ENCODE measurements around the gene OSM.
"Not testable (repeated sequence)": the region's sequence is repeated elsewhere in the genome, so short reads cannot be mapped to it uniquely, and the experiment has no call there.

The OSM gene

GRCh38 chr22:30219049-30219654 is 47.5 kb downstream of the OSM start:
- no peak for DNase-seq (ENCODE audit: extremely low spot score)
- no peak for TF ChIP-seq CTCF (IDR thresholded peaks at IDR 0.05; ENCODE audit: control extremely low read depth, extremely low read depth, low read depth, missing control alignments)
- POLR2A ChIA-PET: no interaction called here
- CTCF ChIA-PET: no interaction called here

GRCh38 chr22:30217698-30218560 is 48.7 kb downstream of the OSM start:
- TF ChIP-seq CTCF (IDR thresholded peaks at IDR 0.05; ENCODE audit: control extremely low read depth, extremely low read depth, low read depth, missing control alignments): no peak
- ChIA-PET CTCF (no interaction called here), POLR2A (no interaction called here)
- DNase-seq (ENCODE audit: extremely low spot score): no peak

GRCh38 chr22:30216710-30217109 is 49.9 kb downstream of the OSM start:
- no peak for DNase-seq (ENCODE audit: extremely low spot score)
- ChIA-PET POLR2A (no interaction called here), CTCF (no interaction called here)
- no peak for TF ChIP-seq CTCF (IDR thresholded peaks at IDR 0.05; ENCODE audit: control extremely low read depth, extremely low read depth, low read depth, missing control alignments)

GRCh38 chr22:30216272-30216671 is 50.4 kb downstream of the OSM start:
- CTCF ChIA-PET; DNase-seq (ENCODE audit: extremely low spot score); POLR2A ChIA-PET: not testable (repeated sequence)

GRCh38 chr22:30214703-30215407 is 51.8 kb downstream of the OSM start:
- CTCF ChIA-PET: interaction anchor here (1.4 to 1.9 kb wide), 2 partner anchors 10 to 40 kb away, joined by 4 to 6 read pairs; no protein-coding TSS in a partner anchor
- DNase-seq (ENCODE audit: extremely low spot score): no peak
- POLR2A ChIA-PET: no interaction called here
- TF ChIP-seq CTCF (IDR thresholded peaks at IDR 0.05; ENCODE audit: control extremely low read depth, extremely low read depth, low read depth, missing control alignments): no peak

- CTCF ChIA-PET: no interaction called here
- POLR2A ChIA-PET: no interaction called here
- no peak for TF ChIP-seq CTCF (IDR thresholded peaks at IDR 0.05; ENCODE audit: control extremely low read depth, extremely low read depth, low read depth, missing control alignments)
- no peak for DNase-seq (ENCODE audit: extremely low spot score)
Observed at GRCh38 chr22:30212996-30213441, 53.6 kb downstream of the OSM start.

All from GM10248 (cell line).